HEK293 (cell line): Measurements from ENCODE around the gene TSHZ3.

Experiments
- BCL6B ChIP-seq: fragments of 450-650 bp; formaldehyde crosslinking; IDR thresholded peaks from 2 replicates; pipeline ENCODE4 v1.5.1; 2017; ENCODE audit warnings: missing biosample characterization, missing genetic modification characterization
- ELK4 ChIP-seq: IDR thresholded peaks from 2 replicates; pipeline ENCODE4 v1.6.1; 2011; ENCODE audit warnings: mild to moderate bottlenecking, low read depth, low read length, borderline replicate concordance
- KLF16 ChIP-seq: fragments of 450-650 bp; formaldehyde crosslinking; IDR thresholded peaks from 2 replicates; pipeline ENCODE4 v1.5.1; 2017; ENCODE audit warnings: missing biosample characterization, missing genetic modification characterization
- KLF8 ChIP-seq: fragments of 450-650 bp; formaldehyde crosslinking; IDR thresholded peaks from 2 replicates; pipeline ENCODE4 v1.5.1; 2016; ENCODE audit warnings: missing biosample characterization, missing genetic modification characterization
- MEIS1 ChIP-seq: sonication (generic); formaldehyde crosslinking; IDR thresholded peaks from 2 replicates; pipeline ENCODE4 v1.8.1; 2022; ENCODE audit warnings: missing genetic modification reagents, mild to moderate bottlenecking, borderline replicate concordance
- MZF1 ChIP-seq: fragments of 450-650 bp; formaldehyde crosslinking; IDR thresholded peaks from 2 replicates; pipeline ENCODE4 v1.5.1; 2017; ENCODE audit warnings: missing biosample characterization, missing genetic modification characterization, borderline replicate concordance
- OSR2 ChIP-seq: fragments of 450-650 bp; formaldehyde crosslinking; IDR thresholded peaks from 2 replicates; pipeline ENCODE4 v1.5.1; 2016; ENCODE audit warnings: missing biosample characterization, missing genetic modification characterization
- SP7 ChIP-seq: fragments of 450-650 bp; formaldehyde crosslinking; IDR thresholded peaks from 2 replicates; pipeline ENCODE4 v1.5.1; 2016; ENCODE audit warnings: missing biosample characterization, missing genetic modification characterization
- TRIM28 ChIP-seq: IDR thresholded peaks from 2 replicates; pipeline ENCODE4 v1.6.1; 2011; ENCODE audit warnings: low read length, control low read depth, borderline replicate concordance
- ZBTB44 ChIP-seq: fragments of 450-650 bp; IDR thresholded peaks from 2 replicates; pipeline ENCODE4 v1.5.1; 2018; ENCODE audit warnings: missing biosample characterization, mild to moderate bottlenecking, missing genetic modification characterization
- ZBTB8A ChIP-seq: fragments of 450-650 bp; formaldehyde crosslinking; IDR thresholded peaks from 2 replicates; pipeline ENCODE4 v1.5.1; 2016; ENCODE audit warnings: missing biosample characterization, missing genetic modification characterization
- ZFHX2 ChIP-seq: fragments of 450-650 bp; formaldehyde crosslinking; conservative IDR thresholded peaks from 2 replicates; pipeline ENCODE4 v1.5.1; 2016; ENCODE audit warnings: missing biosample characterization, missing genetic modification characterization
- ZNF114 ChIP-seq: fragments of 450-650 bp; formaldehyde crosslinking; IDR thresholded peaks from 2 replicates; pipeline ENCODE4 v1.5.0; 2017; ENCODE audit warnings: missing biosample characterization, missing genetic modification characterization
- ZNF169 ChIP-seq: fragments of 450-650 bp; formaldehyde crosslinking; IDR thresholded peaks from 2 replicates; pipeline ENCODE4 v1.5.1; 2016; ENCODE audit warnings: missing biosample characterization, missing genetic modification characterization
- ZNF24 ChIP-seq: fragments of 450-650 bp; formaldehyde crosslinking; IDR thresholded peaks from 2 replicates; pipeline ENCODE4 v1.5.1; 2016; ENCODE audit warnings: missing biosample characterization, missing genetic modification characterization
- ZNF404 ChIP-seq: fragments of 450-650 bp; formaldehyde crosslinking; IDR thresholded peaks from 2 replicates; pipeline ENCODE4 v1.5.1; 2017; ENCODE audit warnings: missing biosample characterization, missing genetic modification characterization
- ZNF48 ChIP-seq: fragments of 450-650 bp; formaldehyde crosslinking; IDR thresholded peaks from 2 replicates; pipeline ENCODE4 v1.5.1; 2016; ENCODE audit warnings: missing biosample characterization, missing genetic modification characterization
- ZNF488 ChIP-seq: fragments of 450-650 bp; formaldehyde crosslinking; IDR thresholded peaks from 2 replicates; pipeline ENCODE4 v1.5.1; 2016; ENCODE audit warnings: missing biosample characterization, missing genetic modification characterization
- ZNF544 ChIP-seq: fragments of 450-650 bp; formaldehyde crosslinking; IDR thresholded peaks from 2 replicates; pipeline ENCODE4 v1.5.0; 2017; ENCODE audit warnings: missing biosample characterization, missing genetic modification characterization
- ZNF549 ChIP-seq: fragments of 450-650 bp; IDR thresholded peaks from 2 replicates; pipeline ENCODE4 v1.5.1; 2018; ENCODE audit warnings: missing biosample characterization, missing genetic modification characterization, mild to moderate bottlenecking, inconsistent platforms, moderate library complexity
- ZNF561 ChIP-seq: fragments of 450-650 bp; IDR thresholded peaks from 2 replicates; pipeline ENCODE4 v1.5.1; 2018; ENCODE audit warnings: missing biosample characterization, missing genetic modification characterization, borderline replicate concordance
- ZNF791 ChIP-seq: fragments of 450-650 bp; formaldehyde crosslinking; IDR thresholded peaks from 2 replicates; pipeline ENCODE4 v1.5.1; 2016; ENCODE audit warnings: missing biosample characterization, missing genetic modification characterization
- ZNF792 ChIP-seq: fragments of 450-650 bp; formaldehyde crosslinking; IDR thresholded peaks from 2 replicates; pipeline ENCODE4 v1.5.1; 2016; ENCODE audit warnings: missing biosample characterization, missing genetic modification characterization
- ZNF830 ChIP-seq: fragments of 450-650 bp; IDR thresholded peaks from 2 replicates; pipeline ENCODE4 v1.5.0; 2018; ENCODE audit warnings: missing biosample characterization, missing genetic modification characterization, low read depth, mild to moderate bottlenecking, moderate library complexity
- ZXDB ChIP-seq: fragments of 450-650 bp; formaldehyde crosslinking; IDR thresholded peaks from 2 replicates; pipeline ENCODE4 v1.5.1; 2016; ENCODE audit warnings: missing biosample characterization, missing genetic modification characterization
- TF ChIP-seq, protein P1 (sequence below): fragments of 450-650 bp; formaldehyde crosslinking; IDR thresholded peaks from 2 replicates; pipeline ENCODE4 v1.5.1; 2017; ENCODE audit warnings: missing biosample characterization, missing genetic modification characterization
- TF ChIP-seq, protein P2 (sequence below): fragments of 450-650 bp; formaldehyde crosslinking; IDR thresholded peaks from 2 replicates; pipeline ENCODE4 v1.5.1; 2016; ENCODE audit warnings: missing biosample characterization, missing genetic modification characterization
- TF ChIP-seq, protein P3 (sequence below): fragments of 450-650 bp; formaldehyde crosslinking; IDR thresholded peaks from 2 replicates; pipeline ENCODE4 v1.5.1; 2016; ENCODE audit warnings: missing biosample characterization, missing genetic modification characterization
- TF ChIP-seq, protein P4 (sequence below): fragments of 450-650 bp; formaldehyde crosslinking; IDR thresholded peaks from 2 replicates; pipeline ENCODE4 v1.5.1; 2016; ENCODE audit warnings: missing biosample characterization, missing genetic modification characterization

The TSHZ3 gene

GRCh38 chr19:31304831-31305312 lies 44.4 kb downstream of the TSHZ3 start (continued):
- TF ChIP-seq, protein P1, sequence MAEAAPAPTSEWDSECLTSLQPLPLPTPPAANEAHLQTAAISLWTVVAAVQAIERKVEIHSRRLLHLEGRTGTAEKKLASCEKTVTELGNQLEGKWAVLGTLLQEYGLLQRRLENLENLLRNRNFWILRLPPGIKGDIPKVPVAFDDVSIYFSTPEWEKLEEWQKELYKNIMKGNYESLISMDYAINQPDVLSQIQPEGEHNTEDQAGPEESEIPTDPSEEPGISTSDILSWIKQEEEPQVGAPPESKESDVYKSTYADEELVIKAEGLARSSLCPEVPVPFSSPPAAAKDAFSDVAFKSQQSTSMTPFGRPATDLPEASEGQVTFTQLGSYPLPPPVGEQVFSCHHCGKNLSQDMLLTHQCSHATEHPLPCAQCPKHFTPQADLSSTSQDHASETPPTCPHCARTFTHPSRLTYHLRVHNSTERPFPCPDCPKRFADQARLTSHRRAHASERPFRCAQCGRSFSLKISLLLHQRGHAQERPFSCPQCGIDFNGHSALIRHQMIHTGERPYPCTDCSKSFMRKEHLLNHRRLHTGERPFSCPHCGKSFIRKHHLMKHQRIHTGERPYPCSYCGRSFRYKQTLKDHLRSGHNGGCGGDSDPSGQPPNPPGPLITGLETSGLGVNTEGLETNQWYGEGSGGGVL (tag by site-specific recombination): peak; percentile 73
- no peak for TF ChIP-seq ELK4
- no peak for TF ChIP-seq ZNF830
- 0 out of 2 replicates have a peak, but pooled peaks have one; percentile 76 for TF ChIP-seq ZNF792 (tag by site-specific recombination)
- no peak for TF ChIP-seq MEIS1
- peak; percentile 70; the same call in 1 of the 2 replicates for TF ChIP-seq MZF1 (tag by site-specific recombination)
- no peak for TF ChIP-seq ZNF791 (tag by site-specific recombination)
- TF ChIP-seq, protein P2, sequence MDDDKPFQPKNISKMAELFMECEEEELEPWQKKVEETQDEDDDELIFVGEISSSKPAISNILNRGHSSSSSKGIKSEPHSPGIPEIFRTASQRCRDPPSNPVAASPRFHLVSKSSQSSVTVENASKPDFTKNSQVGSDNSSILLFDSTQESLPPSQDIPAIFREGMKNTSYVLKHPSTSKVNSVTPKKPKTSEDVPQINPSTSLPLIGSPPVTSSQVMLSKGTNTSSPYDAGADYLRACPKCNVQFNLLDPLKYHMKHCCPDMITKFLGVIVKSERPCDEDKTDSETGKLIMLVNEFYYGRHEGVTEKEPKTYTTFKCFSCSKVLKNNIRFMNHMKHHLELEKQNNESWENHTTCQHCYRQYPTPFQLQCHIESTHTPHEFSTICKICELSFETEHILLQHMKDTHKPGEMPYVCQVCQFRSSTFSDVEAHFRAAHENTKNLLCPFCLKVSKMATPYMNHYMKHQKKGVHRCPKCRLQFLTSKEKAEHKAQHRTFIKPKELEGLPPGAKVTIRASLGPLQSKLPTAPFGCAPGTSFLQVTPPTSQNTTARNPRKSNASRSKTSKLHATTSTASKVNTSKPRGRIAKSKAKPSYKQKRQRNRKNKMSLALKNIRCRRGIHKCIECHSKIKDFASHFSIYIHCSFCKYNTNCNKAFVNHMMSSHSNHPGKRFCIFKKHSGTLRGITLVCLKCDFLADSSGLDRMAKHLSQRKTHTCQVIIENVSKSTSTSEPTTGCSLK: no peak
- peak; percentile 36 for TF ChIP-seq ZBTB8A
- TF ChIP-seq SP7 (tag by site-specific recombination): peak; percentile 95
- peak; percentile 76; the same call in 1 of the 2 replicates for TF ChIP-seq ZNF561 (tag by site-specific recombination)
- TF ChIP-seq OSR2: peak; percentile 97
- no peak for TF ChIP-seq ZNF544
- no peak for TF ChIP-seq KLF8
- TF ChIP-seq, protein P3, sequence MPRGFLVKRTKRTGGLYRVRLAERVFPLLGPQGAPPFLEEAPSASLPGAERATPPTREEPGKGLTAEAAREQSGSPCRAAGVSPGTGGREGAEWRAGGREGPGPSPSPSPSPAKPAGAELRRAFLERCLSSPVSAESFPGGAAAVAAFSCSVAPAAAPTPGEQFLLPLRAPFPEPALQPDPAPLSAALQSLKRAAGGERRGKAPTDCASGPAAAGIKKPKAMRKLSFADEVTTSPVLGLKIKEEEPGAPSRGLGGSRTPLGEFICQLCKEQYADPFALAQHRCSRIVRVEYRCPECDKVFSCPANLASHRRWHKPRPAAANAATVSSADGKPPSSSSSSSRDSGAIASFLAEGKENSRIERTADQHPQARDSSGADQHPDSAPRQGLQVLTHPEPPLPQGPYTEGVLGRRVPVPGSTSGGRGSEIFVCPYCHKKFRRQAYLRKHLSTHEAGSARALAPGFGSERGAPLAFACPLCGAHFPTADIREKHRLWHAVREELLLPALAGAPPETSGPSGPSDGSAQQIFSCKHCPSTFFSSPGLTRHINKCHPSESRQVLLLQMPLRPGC (tag by site-specific recombination): 0 out of 2 replicates have a peak, but pooled peaks have one; percentile 49
- TF ChIP-seq ZXDB (tag by site-specific recombination): no peak
- TF ChIP-seq ZNF488: 0 out of 2 replicates have a peak, but pooled peaks have one; percentile 39
- TF ChIP-seq ZNF169: no peak
- peak; percentile 65; the same call in 1 of the 2 replicates for TF ChIP-seq KLF16 (tag by site-specific recombination)
- no peak for TF ChIP-seq ZNF114 (tag by site-specific recombination)
- no peak for TF ChIP-seq ZNF48 (tag by site-specific recombination)
- no peak for TF ChIP-seq ZNF549 (tag by site-specific recombination)
- TF ChIP-seq ZNF404 (tag by site-specific recombination): no peak
- TF ChIP-seq ZBTB44 (tag by site-specific recombination): peak; percentile 80; the same call in 1 of the 2 replicates
- TF ChIP-seq ZNF24 (tag by site-specific recombination): no peak
- TF ChIP-seq, protein P4, sequence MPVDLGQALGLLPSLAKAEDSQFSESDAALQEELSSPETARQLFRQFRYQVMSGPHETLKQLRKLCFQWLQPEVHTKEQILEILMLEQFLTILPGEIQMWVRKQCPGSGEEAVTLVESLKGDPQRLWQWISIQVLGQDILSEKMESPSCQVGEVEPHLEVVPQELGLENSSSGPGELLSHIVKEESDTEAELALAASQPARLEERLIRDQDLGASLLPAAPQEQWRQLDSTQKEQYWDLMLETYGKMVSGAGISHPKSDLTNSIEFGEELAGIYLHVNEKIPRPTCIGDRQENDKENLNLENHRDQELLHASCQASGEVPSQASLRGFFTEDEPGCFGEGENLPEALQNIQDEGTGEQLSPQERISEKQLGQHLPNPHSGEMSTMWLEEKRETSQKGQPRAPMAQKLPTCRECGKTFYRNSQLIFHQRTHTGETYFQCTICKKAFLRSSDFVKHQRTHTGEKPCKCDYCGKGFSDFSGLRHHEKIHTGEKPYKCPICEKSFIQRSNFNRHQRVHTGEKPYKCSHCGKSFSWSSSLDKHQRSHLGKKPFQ: peak; percentile 52
- no peak for TF ChIP-seq TRIM28
- TF ChIP-seq ZFHX2 (tag by site-specific recombination): peak; percentile 48
- no peak for TF ChIP-seq BCL6B (tag by site-specific recombination)
